Smooth muscle cell (in vitro differentiated cells): Measurements from ENCODE around the gene PLK5. TPM values are rescaled to one million over a fixed set of nuclear protein-coding genes. Genes with fewer than 3 reads are reported as not detected.

ENCODE experiments used
- DNase-seq: peaks from one replicate; lab custom pipeline; 2025; ENCODE audit not compliant: unreplicated experiment; lab: John Stamatoyannopoulos, UW
- H2AFZ ChIP-seq: fragments of 200-600 bp; sonication (generic); 2 replicates; pipeline ENCODE4 v1.6.0; 2016; ENCODE audit warnings: antibody characterized with exemption, low read depth, mild to moderate bottlenecking
- H3F3A ChIP-seq: fragments of 200-600 bp; sonication (generic); 2 replicates; pipeline ENCODE4 v1.6.0; 2017; ENCODE audit warnings: antibody characterized with exemption, low read depth
- H3K27ac ChIP-seq: fragments of 200-600 bp; sonication (generic); 2 replicates; pipeline ENCODE4 v1.5.1; 2016; ENCODE audit warnings: low read depth, mild to moderate bottlenecking
- H3K27me3 ChIP-seq: fragments of 200-600 bp; sonication (generic); 2 replicates; pipeline ENCODE4 v1.6.1; 2016; ENCODE audit warnings: low read depth, mild to moderate bottlenecking
- H3K36me3 ChIP-seq: fragments of 200-600 bp; sonication (generic); 2 replicates; pipeline ENCODE4 v1.5.1; 2016; ENCODE audit warnings: low read depth
- H3K4me1 ChIP-seq: fragments of 200-600 bp; sonication (generic); 2 replicates; pipeline ENCODE4 v1.5.1; 2016; ENCODE audit warnings: low read depth
- H3K4me2 ChIP-seq: fragments of 200-600 bp; sonication (generic); 2 replicates; pipeline ENCODE4 v1.6.0; 2016; ENCODE audit warnings: mild to moderate bottlenecking
- H3K4me3 ChIP-seq: fragments of 200-600 bp; sonication (generic); 2 replicates; pipeline ENCODE4 v1.5.1; 2016; ENCODE audit warnings: mild to moderate bottlenecking
- H3K79me2 ChIP-seq: fragments of 200-600 bp; sonication (generic); 2 replicates; pipeline ENCODE4 v1.6.0; 2016; ENCODE audit warnings: low read depth, mild to moderate bottlenecking
- H3K9ac ChIP-seq: fragments of 200-600 bp; sonication (generic); 2 replicates; pipeline ENCODE4 v1.6.0; 2016; ENCODE audit warnings: low read depth
- H3K9me3 ChIP-seq: fragments of 200-600 bp; sonication (generic); replicated peaks from 2 replicates; pipeline ENCODE4 v1.5.1; 2016; ENCODE audit warnings: low read depth
- H4K20me1 ChIP-seq: fragments of 200-600 bp; sonication (generic); 2 replicates; pipeline ENCODE4 v1.6.0; 2016; ENCODE audit warnings: low read depth
- WGBS: methylation state at CpG from one replicate; pipeline ENCODE4 v1.1.7; 2016; ENCODE audit warnings: low lambda C conversion rate; 5-methylcytosine and 5-hydroxymethylcytosine counted together
- polyA plus RNA-seq: library from polyadenylated mRNA; unstranded; fragments of >200 nt; fragmentation: Nextera tagmentation; extraction: Ambion mirVana; gene quantifications from 2 replicates; pipeline ENCODE4 v1.2.1, GENCODE V29; 2016
- total RNA-seq: library from RNA; depleted of rRNA; stranded (reverse); fragments of >200 nt; gene quantifications from 2 replicates; pipeline ENCODE4 v1.2.3, GENCODE V29; 2014
- TF ChIP-seq, protein P1 (sequence below): fragments of 200-600 bp; sonication (generic); IDR thresholded peaks from 2 replicates; pipeline ENCODE4 v1.5.1; 2017; ENCODE audit warnings: borderline replicate concordance, mild to moderate bottlenecking, antibody characterized with exemption; ENCODE audit not compliant: insufficient read depth, poor library complexity, severe bottlenecking

Gene PLK5
- total and polyA plus RNA-seq, 2 experiments from 2014 or later, result not detected

DNA sequence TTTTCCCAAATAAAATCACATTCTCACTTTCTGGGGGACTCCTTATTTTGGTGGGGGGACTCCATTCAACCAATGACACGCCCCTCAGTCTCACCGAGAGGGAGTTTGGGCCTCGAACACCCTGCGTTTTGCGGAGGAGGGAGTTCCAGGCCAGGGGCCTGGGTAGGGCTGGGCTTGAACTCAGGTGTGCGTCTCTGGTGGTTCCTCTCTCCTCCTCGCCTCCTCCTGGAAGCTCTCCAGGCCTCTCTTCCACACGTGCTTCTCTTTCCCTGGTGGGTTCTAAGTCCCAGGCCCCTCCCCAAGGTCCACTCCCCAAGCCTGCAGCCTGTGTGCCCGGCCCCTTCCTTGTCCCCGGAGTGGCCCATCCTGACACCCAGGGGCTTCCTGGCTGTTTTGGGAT lies 29.5 kb downstream of the PLK5 start:
- DNase-seq, result no peak
- no peak overlapping the region for H3K4me2 ChIP-seq
- no peak overlapping the region for H3K4me3 ChIP-seq
- H3K79me2 ChIP-seq, result peaks cover 13% of the 10 kb centered on the region
- H3F3A ChIP-seq, result no peaks in the 10 kb centered on the region
- H3K36me3 ChIP-seq, result no peaks in the 10 kb centered on the region
- TF ChIP-seq, protein P1, sequence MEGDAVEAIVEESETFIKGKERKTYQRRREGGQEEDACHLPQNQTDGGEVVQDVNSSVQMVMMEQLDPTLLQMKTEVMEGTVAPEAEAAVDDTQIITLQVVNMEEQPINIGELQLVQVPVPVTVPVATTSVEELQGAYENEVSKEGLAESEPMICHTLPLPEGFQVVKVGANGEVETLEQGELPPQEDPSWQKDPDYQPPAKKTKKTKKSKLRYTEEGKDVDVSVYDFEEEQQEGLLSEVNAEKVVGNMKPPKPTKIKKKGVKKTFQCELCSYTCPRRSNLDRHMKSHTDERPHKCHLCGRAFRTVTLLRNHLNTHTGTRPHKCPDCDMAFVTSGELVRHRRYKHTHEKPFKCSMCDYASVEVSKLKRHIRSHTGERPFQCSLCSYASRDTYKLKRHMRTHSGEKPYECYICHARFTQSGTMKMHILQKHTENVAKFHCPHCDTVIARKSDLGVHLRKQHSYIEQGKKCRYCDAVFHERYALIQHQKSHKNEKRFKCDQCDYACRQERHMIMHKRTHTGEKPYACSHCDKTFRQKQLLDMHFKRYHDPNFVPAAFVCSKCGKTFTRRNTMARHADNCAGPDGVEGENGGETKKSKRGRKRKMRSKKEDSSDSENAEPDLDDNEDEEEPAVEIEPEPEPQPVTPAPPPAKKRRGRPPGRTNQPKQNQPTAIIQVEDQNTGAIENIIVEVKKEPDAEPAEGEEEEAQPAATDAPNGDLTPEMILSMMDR, result no peak
- H3K9ac ChIP-seq, result no peak overlapping the region
- no peaks in the 10 kb centered on the region for H3K9me3 ChIP-seq
- no peak overlapping the region for H3K27ac ChIP-seq
- no peak overlapping the region for H2AFZ ChIP-seq
- no peaks in the 10 kb centered on the region for H3K4me1 ChIP-seq
- H4K20me1 ChIP-seq, result peaks cover 58% of the 10 kb centered on the region
- 88% methylated on average over 9 of the region's 10 CpGs for WGBS
- H3K27me3 ChIP-seq, result no peaks in the 10 kb centered on the region

DNA sequence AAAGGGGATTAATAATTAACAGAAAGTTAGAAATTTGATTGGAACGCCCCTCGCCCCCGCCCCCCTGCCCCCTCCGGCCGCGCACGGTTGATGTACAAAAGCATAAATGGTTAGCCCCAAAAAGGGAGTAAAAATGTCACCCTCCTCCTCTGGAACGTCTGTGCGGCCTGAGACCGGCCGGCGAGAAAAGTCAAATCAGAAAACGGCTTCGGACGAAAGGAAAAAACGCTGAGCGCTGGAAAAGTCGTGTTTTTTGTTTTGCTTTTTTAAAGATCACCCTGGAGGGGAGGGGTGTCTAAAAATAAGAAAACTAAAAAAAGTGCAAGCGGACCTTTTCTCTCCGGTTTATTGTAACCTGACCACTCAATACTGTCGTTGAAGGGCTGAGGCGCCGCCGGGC lies 31.1 kb downstream of the PLK5 start:
- TF ChIP-seq, protein P1, result no peak

DNA sequence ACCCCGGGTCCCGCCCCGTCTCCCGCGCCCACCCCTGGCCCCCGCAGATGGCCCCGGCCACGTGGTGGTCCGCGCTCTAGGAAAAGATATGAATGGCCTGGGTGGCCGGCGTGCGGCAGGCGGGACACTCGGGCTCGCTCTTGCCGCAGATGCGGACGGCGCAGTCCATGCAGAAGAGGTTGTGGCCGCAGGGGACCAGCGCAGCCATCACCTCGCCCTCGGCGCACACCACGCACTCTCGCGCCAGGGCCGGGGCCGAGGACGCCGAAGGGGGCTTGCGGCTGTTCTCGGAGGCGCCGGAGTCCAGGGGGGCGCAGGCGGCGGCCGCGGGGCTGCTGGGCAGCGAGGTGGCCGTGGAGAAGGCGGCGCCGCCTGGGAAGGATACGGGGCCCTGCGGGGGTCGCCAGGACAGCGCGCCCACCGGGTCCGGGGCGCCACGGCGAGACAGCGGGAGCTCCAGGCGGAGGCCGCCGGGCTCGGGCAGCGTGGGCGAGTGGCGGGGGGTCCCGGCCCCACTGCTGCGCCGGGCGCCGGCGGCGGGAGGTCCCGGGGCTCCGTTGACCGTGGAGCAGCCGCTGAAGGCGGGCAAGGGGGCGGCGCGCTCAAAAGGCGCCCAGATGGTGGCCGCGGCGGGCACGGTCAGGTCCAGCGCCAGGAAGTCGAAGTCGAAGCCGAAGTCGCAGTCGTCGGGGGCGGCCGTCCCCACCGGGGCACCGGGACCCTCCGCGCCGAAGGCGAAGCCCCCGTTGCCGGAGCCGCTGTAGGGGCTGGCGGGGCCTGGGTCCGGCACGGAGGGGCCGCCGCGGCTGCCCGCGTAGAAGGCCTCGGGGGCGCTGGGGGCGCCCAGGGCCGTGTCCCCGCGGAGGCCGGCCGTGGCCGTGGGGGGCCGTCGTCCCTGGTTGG lies 31.9 kb downstream of the PLK5 start:
- Histone ChIP-seq H3K27me3 (no peaks in the 10 kb centered on the region), H3K9me3 (no peaks in the 10 kb centered on the region), H3K36me3 (no peaks in the 10 kb centered on the region), H3K27ac (no peak overlapping the region), H3K4me3 (no peak overlapping the region), H3K79me2 (peaks cover 36% of the 10 kb centered on the region), H3F3A (no peaks in the 10 kb centered on the region), H4K20me1 (peaks cover 81% of the 10 kb centered on the region), H3K9ac (no peak overlapping the region), H2AFZ (no peak overlapping the region), H3K4me1 (no peaks in the 10 kb centered on the region), H3K4me2 (no peak overlapping the region)
- TF ChIP-seq, protein P1, result no peak
- DNase-seq, result no peak
- 98% methylated on average over 70 of the region's 121 CpGs for WGBS

More for the DNA sequence above, 31.1 kb downstream of the PLK5 start:
- Histone ChIP-seq H3K36me3 (no peaks in the 10 kb centered on the region), H2AFZ (no peak overlapping the region), H3K9me3 (no peaks in the 10 kb centered on the region), H4K20me1 (peaks cover 74% of the 10 kb centered on the region), H3K4me2 (no peak overlapping the region), H3K4me1 (no peaks in the 10 kb centered on the region), H3K79me2 (peaks cover 28% of the 10 kb centered on the region), H3K9ac (no peak overlapping the region), H3K27ac (no peak overlapping the region), H3F3A (no peaks in the 10 kb centered on the region), H3K27me3 (no peaks in the 10 kb centered on the region), H3K4me3 (no peak overlapping the region)
- no peak for DNase-seq
- 97% methylated on average over 20 of the region's 24 CpGs for WGBS
